Left lung (tissue), 10 donors: ENCODE measurements around the gene ANO3. TPM values are rescaled to one million over a fixed set of nuclear protein-coding genes. Genes with fewer than 3 reads are reported as not detected.

ENCODE experiments used
- ATAC-seq: fragments of 200-7000 bp; cut with Tn5 transposase; one replicate; pipeline ENCODE4 v1.9.1; 2020; ENCODE audit warnings: moderate library complexity
- DNase-seq, 4 donors: peaks; one replicate each; pipeline ENCODE4 v3.0.0-alpha.2; 2013 to 2020
- H3K27ac ChIP-seq, 2 donors: fragments of 200-600 bp; sonication (generic) in 1 of 2; one replicate each; pipeline versions ENCODE4 v1.5.0 to v1.8.0; 2020 to 2021
- H3K27me3 ChIP-seq, 2 donors: fragments of 200-600 bp; sonication (generic) in 1 of 2; one replicate each; pipeline versions ENCODE4 v1.5.0 to v1.8.0; 2020 to 2021
- H3K36me3 ChIP-seq, 2 donors: fragments of 200-600 bp; sonication (generic) in 1 of 2; one replicate each; pipeline versions ENCODE4 v1.5.0 to v1.8.0; 2020 to 2021
- H3K4me1 ChIP-seq, 2 donors: fragments of 200-600 bp; one replicate each; pipeline ENCODE4 v1.8.0; 2021
- H3K4me3 ChIP-seq, 2 donors: fragments of 200-600 bp; sonication (generic) in 1 of 2; one replicate each; pipeline versions ENCODE4 v1.5.0 to v1.8.0; 2020 to 2021; ENCODE audit warnings: mild to moderate bottlenecking in 1 of 2
- H3K9me3 ChIP-seq, 2 donors: fragments of 200-600 bp; sonication (generic) in 1 of 2; one replicate each; pipeline versions ENCODE4 v1.5.0 to v1.8.0; 2020 to 2021
- intact Hi-C, 2 donors: fragments of 100-400 bp; cut with DNase I; formaldehyde crosslinking; loops; one replicate each; pipeline versions ENCODE4 v1.11.2 to v1.14.2; 2022
- polyA plus RNA-seq, 6 donors: library from polyadenylated mRNA; unstranded; fragments of 120-200 nt; gene quantifications; one replicate each; pipeline ENCODE4 v1.2.1, GENCODE V29; 2013; ENCODE audit not compliant: insufficient read length in 6 of 6
- total RNA-seq, 2 donors: library from RNA; stranded (reverse); fragmentation: NEBNext Ultra II Directional; extraction: Animal tissue kit (Norgen Biotek cat#: 25700); gene quantifications; one replicate each; pipeline ENCODE4 v1.2.1, GENCODE V29; 2021
- TF ChIP-seq, protein P1 (sequence below), 2 donors: fragments of 200-600 bp; sonication (generic) in 1 of 2; IDR thresholded peaks; one replicate each; pipeline versions ENCODE4 v1.5.0 to v1.8.0; 2021; ENCODE audit warnings: antibody characterized with exemption in 2 of 2
- donor health status: DM: no; HTN: yes; CAD: no.
- donor health status: DM: no; HTN: no; CAD: no.

ANO3 gene
- total and polyA plus RNA-seq, 8 donors = 0.31 to 1.4 (median 0.56) TPM

- no peak overlapping the region for H3K27ac ChIP-seq
- H3K36me3 ChIP-seq = no peaks in the 10 kb centered on the region
- no peaks in the 10 kb centered on the region for H3K4me1 ChIP-seq
- TF ChIP-seq, protein P1, sequence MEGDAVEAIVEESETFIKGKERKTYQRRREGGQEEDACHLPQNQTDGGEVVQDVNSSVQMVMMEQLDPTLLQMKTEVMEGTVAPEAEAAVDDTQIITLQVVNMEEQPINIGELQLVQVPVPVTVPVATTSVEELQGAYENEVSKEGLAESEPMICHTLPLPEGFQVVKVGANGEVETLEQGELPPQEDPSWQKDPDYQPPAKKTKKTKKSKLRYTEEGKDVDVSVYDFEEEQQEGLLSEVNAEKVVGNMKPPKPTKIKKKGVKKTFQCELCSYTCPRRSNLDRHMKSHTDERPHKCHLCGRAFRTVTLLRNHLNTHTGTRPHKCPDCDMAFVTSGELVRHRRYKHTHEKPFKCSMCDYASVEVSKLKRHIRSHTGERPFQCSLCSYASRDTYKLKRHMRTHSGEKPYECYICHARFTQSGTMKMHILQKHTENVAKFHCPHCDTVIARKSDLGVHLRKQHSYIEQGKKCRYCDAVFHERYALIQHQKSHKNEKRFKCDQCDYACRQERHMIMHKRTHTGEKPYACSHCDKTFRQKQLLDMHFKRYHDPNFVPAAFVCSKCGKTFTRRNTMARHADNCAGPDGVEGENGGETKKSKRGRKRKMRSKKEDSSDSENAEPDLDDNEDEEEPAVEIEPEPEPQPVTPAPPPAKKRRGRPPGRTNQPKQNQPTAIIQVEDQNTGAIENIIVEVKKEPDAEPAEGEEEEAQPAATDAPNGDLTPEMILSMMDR (IDR thresholded peaks at IDR 0.05) = no peak
- peaks cover 0 to 2% of the 10 kb centered on the region in 2 donors for H3K9me3 ChIP-seq
- no peak for DNase-seq
- ATAC-seq = no peak
- H3K4me3 ChIP-seq = no peak overlapping the region
- intact Hi-C loops = no loop called here
- no peaks in the 10 kb centered on the region for H3K27me3 ChIP-seq
Measured at GRCh38 chr11:26490546-26490945, 158.6 kb downstream of the ANO3 start.

DNA sequence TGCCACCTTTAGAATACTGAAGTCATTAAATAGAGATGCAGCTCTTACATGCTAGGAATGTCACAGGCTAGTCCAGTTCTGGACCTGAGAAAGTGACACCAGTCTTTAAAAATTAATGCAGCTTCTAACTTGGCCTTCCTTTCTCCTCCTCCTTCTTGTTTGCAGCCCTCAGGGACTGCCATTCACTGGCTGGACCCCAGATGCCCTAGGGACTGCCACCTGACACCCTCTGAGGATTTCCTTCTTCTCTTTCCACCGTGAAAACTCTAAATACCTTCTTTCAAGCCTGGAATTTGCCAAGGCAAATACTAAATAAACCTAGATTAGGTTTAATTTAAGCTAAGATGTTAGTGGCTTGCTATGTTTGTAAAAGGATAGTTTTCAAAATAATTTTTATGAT lies 161.7 kb downstream of the ANO3 start:
- H3K27me3 ChIP-seq = no peaks in the 10 kb centered on the region
- no peak overlapping the region for H3K27ac ChIP-seq
- H3K4me3 ChIP-seq = no peak overlapping the region
- intact Hi-C loops = no loop called here
- peaks cover 0 to 1% of the 10 kb centered on the region in 2 donors for H3K9me3 ChIP-seq
- H3K4me1 ChIP-seq = no peaks in the 10 kb centered on the region
- no peaks in the 10 kb centered on the region for H3K36me3 ChIP-seq
- no peak for ATAC-seq
- no peak for DNase-seq
- TF ChIP-seq, protein P1 (IDR thresholded peaks at IDR 0.05) = no peak

GRCh38 chr11:26507229-26507628 lies 175.3 kb downstream of the ANO3 start:
- no peak for DNase-seq
- no peak overlapping the region for H3K27ac ChIP-seq

DNA sequence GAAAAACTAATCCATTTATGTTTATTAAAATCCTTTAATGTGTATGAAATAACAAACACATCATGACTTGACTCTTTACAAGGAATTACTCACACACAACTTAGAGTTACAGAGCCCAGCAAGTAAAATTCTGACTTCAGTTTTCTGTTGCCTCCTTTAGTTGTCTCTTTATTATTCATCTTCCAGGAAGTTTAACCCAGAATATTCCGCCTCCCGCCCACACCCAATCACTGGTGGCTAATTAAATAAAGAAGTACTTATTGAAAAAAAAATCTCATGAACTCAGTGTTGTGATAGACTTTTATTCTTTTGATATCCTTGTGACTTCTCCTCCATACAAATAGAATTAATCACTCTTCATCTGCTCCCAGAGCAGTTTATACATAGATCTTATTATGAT lies 178.2 kb downstream of the ANO3 start:
- ATAC-seq = no peak
- H3K36me3 ChIP-seq = no peaks in the 10 kb centered on the region
- H3K4me1 ChIP-seq = no peaks in the 10 kb centered on the region
- H3K4me3 ChIP-seq = no peak overlapping the region
- no peaks in the 10 kb centered on the region for H3K9me3 ChIP-seq
- intact Hi-C loops = no loop called here
- no peaks in the 10 kb centered on the region for H3K27me3 ChIP-seq
- TF ChIP-seq, protein P1 (IDR thresholded peaks at IDR 0.05) = no peak
- H3K27ac ChIP-seq = no peak overlapping the region
- DNase-seq = no peak

More at GRCh38 chr11:26507229-26507628, 175.3 kb downstream of the ANO3 start:
- Histone ChIP-seq H3K9me3 (no peaks in the 10 kb centered on the region), H3K27me3 (no peaks in the 10 kb centered on the region), H3K4me3 (no peak overlapping the region), H3K36me3 (no peaks in the 10 kb centered on the region), H3K4me1 (no peaks in the 10 kb centered on the region)
- intact Hi-C loops = no loop called here
- no peak for ATAC-seq
- TF ChIP-seq, protein P1 (IDR thresholded peaks at IDR 0.05) = no peak

DNA sequence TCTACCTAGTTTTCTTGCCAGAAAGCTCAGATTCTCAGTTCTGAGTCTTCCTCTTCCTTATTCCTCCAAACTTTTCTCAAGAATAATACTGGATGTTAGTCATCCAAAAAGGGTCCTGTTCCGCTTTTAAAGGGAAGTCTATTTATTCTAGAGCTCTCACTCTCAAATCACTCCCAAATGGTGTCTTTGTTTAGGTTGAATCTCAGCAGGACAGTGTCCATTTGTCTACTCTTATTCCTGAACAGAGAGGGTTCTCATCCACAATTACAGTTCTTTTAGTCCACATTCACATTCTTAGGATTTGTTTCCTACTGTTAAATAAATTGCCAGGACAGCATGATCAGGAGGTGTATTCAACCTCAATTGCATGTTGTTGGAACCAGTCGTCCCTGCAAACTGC lies 178.8 kb downstream of the ANO3 start:
- Histone ChIP-seq H3K27ac (no peak overlapping the region), H3K4me1 (no peaks in the 10 kb centered on the region), H3K9me3 (no peaks in the 10 kb centered on the region), H3K36me3 (no peaks in the 10 kb centered on the region), H3K4me3 (no peak overlapping the region), H3K27me3 (no peaks in the 10 kb centered on the region)
- ATAC-seq = no peak
- no peak for DNase-seq
- intact Hi-C loops = no loop called here
- TF ChIP-seq, protein P1 (IDR thresholded peaks at IDR 0.05) = no peak
